Daoy (cell line): ENCODE results near the gene ZNRF1. TPM values are rescaled to one million over a fixed set of nuclear protein-coding genes. Genes with fewer than 3 reads are reported as not detected.
A peak's percentile ranks its signal among the peaks of the same experiment; 100 is the strongest.
"Not testable (repeated sequence)": the region's sequence is repeated elsewhere in the genome, so short reads cannot be mapped to it uniquely, and the experiment has no call there.

Experiments used
- DNase-seq: peaks from one replicate; pipeline ENCODE4 v3.0.0-alpha.2; 2015; ENCODE audit warnings: low read depth
- total RNA-seq: library from RNA; depleted of rRNA; stranded (reverse); fragments of >200 nt; shearing (Covaris generic); gene quantifications from 2 replicates; pipeline ENCODE4 v1.2.3, GENCODE V29; 2014

The ZNRF1 gene
- total RNA-seq, 1 experiment from 2014 or later = 21.9 TPM

DNA sequence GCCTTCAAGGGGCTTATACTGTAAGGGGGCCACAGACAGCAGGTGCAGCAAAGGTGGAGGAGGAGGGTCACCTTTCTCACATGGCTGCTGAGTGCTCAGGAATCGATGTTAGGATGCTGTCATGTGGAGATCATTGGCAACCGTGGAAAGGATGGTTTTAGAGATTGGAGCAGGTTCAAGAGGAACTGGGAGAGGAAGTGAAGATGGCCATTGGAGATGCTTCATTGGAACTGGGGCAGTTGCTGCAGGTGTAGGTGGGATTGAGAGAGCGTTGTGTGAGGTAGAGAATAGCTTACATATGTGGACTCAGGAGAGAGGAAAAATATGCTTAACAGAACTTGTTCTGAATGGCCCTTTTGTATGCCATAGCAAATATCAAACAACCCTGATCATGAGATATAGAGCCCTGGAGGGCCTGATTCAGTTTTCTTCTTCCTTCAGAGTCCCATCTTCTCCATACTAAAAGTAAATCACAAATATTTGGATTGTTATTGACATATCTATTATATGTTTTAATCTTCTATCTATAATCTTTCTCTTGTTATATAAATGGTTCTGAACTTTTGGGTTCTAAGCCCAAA is 77.0 kb downstream of the ZNRF1 start:
- DNase-seq = no peak

DNA sequence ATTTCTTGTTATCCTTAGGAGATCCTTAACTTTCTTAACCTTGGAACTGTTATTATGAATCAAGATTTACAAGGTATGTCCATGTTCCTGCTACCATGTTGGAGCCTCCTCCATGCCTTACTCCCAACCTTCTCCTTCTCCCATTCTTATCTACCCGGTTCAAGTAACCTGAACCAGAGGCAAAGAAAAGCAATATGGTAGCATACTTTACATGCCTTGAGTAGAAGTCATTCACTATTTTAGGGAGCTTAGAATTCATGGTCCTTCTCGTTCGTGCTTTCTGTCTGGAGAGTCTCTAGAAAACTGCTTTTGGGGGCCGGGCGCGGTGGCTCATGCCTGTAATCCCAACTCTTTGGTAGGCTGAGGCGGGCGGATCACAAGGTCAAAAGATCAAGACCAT is 80.1 kb downstream of the ZNRF1 start:
- no peak for DNase-seq

DNA sequence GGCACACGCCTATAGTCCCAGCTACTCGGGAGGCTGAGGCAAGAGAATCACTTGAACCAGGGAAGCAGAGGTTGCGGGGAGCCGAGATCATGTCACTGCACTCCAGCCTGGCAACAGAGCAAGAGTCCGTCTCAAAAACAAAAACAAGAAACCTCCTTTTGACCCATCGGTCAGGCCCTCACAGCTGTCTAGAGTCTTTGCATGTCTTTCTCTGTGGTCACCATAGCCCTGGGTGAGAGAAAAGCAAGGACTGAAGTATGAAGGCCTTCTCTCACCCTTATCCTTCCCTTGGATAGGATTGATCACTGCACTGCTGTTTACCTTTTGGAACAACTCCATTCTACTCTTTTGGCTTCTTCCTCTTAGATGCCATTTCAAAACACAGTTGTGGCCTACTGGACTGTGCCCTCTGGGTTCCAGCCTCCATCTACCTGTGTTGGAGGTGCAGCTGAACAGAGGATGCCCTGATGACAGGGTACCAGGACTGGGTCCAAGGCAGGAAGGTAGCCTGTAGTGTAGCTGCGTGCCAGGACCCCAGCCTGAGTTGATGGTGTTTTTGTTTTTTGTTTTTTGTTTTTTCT is 80.6 kb downstream of the ZNRF1 start:
- no peak for DNase-seq

DNA sequence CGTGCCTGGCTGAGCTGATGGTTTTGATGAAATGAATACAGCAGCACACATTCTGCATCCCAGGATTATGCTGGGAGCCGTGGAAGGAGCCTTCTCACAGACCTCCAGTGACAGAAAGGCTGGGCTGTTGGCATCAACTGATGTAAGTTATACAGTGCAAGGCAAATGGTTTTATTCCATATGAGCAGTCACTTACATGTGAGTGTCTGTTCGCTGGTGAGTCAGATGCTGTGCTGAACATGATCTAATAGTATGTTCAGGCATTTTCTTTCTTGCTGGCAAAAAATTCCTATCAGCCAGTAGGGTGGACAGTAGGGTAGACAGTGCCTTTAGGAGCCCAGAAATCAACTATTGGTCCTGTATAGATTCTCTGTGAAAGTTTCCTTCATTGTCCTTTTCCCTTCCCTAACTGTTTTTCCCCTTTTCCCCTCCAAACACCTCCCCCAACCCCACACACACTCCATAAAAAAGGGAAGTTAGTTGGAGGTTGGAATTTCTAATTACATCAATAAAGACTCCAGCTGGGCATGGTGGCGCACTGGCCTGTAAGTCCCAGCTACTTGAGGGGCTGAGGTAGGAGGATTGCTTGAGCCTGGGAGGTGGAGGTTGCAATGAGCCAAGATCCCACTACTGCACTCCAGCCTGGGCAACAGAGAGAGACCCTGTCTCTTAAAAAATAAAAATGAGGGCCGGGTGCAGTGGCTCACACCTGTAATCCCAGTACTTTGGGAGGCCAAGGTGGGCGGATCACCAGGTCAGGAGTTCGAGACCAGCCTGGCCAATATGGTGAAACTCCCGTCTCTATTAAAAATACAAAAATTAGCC is 81.6 kb downstream of the ZNRF1 start:
- peak; percentile 26 for DNase-seq

DNA sequence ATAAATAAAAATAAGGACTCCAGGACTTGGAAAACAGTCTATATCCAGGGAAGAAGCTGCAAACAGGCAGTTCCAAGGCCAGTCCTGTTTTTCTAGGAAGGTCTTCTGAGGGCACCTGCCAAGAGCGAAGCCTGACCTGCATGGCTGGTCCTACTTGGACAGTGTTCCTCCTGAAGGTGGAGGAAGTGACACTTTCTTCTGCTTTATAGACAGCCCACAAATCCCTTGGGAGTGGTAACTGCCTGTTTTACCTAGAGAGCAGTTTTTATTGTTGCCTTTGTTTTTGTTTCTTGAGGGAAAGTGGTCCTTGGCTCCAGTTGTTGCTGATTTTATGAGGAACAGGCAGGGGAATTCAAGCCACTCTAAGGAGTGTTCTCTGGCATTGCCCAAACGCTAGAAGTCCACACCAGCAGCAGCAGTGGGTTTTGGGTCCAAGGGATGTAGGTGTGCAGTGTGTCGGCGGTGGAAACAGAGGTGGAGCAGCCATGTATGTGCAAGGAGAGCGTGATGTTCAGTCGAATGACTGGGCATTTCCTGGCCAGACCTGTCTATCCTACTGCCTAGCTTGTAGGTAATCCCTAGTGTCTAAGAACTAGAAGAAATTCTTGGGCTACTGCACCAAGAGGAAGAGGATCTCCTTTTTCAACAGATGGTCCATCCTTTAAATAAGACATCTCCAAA is 82.5 kb downstream of the ZNRF1 start:
- DNase-seq = no peak

DNA sequence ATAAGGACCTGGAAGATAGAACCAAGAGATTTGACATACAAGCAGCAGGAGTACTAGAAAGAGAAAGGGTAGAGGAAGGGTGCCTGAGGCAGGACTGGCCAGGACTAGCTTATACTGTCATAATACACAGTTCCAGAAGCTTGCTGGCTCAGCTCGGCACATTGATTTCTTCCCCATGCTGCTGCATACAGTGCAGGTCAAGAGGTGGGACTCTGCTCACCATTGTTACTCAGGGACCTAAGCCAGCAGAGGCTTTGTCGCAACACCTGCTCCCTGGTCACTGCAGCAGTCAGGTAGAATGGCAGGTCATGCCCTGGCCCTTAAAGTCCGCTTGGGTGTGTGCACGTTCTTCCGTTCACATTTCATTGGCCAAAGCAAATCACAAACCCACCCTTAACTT is 85.0 kb downstream of the ZNRF1 start:
- no peak for DNase-seq

DNA sequence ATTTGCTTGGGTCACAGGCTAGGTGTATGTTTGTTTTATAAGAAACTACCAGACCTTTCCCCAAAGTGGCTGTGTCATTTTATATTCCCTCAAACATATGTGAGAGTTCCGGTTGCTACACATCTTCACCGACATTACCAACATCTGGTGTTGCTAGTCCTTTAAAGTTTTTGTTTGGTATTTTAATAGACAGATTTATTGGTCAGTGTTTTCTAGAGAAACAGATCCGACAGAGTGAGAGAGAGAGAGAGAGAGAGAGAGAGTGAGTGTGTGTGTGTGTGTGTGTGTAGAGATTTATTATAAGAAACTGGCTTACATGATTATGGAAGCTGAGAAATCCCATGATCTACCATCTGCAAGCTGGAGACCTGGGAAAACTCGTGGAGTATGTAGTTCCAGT is 86.7 kb downstream of the ZNRF1 start:
- DNase-seq = no peak

DNA sequence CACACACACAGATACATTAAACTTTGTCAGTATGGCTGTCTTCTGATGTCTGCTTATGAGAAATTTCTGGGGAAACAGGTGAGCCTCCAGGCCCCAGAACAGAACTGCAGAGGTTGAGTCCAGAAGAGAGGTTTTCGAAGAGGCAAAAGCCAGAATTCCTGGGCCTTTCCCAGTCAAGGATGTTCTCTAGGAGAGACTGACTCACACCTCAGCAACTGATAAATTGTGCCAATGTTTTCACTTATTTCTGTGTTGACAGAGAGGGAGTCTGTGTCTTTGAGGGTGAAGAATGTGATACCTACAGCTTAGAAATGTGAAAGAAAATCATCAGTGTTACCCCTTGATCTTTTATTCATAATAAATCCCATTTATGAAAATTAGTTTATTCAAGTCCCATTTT is 87.5 kb downstream of the ZNRF1 start:
- no peak for DNase-seq

DNA sequence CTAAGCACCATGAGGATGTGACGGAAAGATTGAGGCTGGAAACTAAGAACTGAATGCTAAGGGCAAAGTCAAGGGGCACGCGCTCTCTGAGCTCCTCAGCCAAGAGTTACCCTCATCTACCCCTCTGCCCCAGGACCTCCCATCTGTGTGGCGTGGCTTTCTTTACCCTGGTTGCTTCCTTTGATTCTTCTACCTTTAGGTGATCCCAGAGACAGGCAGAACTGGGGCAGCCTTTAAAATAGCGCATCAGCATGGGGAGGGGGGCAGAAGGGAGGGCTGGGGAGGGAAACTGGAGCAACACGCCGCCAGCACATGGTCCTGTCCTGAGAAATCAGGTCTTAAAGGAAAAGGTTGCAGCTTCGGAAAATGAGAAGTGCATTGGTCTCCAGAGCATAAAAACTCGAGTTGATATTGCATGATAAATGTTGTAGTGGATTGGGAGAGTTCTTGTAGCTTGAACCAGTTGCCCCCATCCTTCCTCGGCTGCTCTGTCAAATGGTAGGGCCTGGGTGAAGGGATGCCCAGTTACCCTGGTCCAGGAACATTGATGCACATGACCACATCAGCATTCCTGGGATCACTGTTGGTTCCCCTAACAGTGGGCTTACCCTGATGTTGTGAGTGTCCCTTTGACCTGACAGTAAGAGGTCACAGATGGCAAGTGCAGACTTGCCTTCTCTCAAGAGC is 88.0 kb downstream of the ZNRF1 start:
- DNase-seq = no peak

DNA sequence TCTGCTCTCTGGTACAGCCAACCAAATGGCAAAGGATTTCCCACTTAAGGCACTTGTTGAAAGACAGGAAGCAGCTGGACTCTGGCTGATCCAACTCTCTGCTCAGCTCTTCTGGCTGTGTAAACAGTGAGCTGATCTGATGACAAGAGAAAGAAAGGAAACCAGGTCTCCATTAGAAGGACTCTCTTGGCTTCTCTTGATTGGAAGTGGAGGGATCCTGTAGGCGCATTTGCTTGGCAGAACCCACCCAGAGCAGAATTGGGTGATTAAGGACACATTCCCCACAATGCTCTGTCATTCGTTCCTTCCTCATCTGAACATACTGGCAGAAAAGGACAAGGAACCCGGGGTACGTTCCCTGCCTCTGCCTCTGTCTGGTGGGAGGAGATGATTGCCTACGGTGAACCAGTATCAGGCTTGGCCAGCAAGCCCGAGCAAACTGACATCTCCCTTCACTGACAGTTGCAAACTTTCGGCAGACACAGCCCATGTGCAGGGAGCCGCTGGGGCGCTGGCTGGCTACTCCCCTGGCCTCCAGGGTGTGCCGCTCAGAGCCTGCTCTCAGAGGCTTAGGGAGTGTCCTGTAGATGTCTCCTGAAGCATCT is 88.7 kb downstream of the ZNRF1 start:
- DNase-seq = no peak

DNA sequence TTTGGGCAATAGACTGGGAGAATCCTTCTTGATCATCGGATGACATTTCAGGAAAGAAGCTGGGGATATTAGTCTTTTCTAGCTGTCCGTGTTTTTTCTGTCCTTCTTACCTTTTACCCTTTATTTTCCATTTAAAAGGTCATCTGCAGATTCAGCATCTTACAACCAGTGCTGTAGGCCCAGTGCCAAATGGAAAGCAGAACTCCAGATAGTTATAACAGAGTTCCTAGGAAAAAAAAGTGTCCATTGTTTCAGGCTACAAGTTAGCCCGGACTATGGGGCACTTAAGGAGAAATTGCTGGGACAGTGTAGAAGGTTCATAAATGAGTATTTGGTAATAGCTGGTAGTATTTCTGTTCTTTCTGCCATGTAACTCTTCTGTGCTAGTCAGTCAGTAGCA is 89.4 kb downstream of the ZNRF1 start:
- DNase-seq = no peak

DNA sequence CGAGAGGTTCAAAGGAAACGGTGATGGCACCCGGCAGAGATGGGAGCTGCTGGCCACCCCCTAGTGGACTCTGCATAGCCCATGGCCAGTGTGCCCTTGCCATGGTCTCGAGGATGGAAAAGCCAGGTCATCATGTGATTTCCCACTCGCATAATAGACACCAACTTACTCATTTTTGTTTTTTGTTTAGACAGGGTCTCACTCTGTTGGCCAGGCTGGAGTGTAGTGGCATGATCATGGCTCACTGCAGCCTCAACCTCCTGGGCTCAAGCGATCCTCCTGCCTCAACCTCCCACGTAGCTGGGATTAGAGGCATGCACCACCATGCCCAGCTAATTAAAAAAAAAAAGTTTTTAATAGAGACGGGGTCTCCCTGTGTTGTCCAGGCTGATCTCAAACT is 90.1 kb downstream of the ZNRF1 start:
- DNase-seq = no peak

DNA sequence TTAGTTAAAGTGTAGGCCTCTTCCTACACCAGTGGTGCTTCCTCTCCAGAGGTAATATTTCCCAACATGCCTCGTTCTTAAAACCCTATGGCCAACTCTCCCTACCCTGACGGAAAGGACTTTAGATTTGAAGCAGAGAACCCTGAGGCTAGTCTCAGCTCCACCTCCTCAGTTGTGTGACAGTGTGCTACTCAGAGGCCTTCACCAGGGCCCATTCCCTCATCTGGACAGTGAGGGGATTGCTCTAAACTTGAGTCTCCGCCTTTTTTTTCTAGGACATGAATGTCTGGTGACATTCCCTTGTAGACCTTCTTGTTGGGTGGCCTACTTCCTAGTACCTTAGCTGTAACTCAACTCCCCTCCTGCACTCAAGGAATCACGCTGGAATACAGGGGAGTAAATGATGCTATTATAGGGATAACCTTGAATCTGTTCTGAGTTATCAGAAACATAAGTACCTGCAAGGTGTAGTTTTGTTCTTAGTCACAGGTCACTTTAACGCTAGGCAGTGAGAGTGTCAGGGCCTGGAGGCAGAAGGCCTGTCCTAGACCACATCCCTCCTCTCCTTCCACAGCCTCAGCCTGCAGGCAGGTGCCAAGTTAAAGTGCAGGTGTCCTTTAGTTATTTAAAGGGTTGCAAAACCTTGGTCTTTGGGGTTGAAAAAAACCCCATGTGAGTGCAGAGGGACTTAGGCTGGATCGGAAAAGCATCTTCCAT is 90.8 kb downstream of the ZNRF1 start:
- no peak for DNase-seq

DNA sequence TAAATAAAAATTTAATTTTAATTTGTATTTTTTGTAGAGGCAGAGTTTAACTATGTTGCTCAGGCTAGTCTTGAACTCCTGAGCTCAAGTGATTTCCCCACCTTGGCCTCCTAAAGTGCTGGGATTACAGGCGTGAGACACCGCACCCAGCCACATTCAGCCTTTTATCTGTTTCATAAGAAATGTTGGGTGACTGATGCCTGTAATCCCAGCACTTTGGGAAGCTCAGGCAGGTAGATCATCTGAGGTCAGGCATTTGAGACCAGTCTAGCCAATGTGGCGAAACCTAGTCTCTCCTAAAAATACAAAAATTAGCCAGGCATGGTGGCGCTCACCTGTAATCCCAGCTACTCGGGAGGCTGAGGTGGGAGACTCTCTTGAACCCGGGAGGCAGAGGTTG is 92.1 kb downstream of the ZNRF1 start:
- DNase-seq = not testable (repeated sequence)

DNA sequence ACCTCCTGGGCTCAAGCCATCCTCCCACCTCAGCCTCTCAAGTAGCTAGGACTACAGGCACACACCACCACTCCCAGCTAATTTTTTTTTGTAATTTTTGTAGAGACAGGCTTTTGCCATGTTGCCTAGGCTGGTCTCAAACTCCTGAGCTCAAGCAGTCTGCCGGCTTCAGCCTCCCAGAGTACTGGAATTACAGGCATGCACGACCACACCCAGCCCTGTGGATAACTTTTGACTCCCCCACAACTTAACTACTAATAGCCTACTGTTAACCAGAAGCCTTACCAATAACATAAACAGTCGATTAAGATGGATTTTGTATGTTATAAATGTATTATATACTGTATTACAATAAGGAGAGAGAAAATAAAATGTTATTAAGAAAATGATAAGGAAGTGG is 92.8 kb downstream of the ZNRF1 start:
- not testable (repeated sequence) for DNase-seq

DNA sequence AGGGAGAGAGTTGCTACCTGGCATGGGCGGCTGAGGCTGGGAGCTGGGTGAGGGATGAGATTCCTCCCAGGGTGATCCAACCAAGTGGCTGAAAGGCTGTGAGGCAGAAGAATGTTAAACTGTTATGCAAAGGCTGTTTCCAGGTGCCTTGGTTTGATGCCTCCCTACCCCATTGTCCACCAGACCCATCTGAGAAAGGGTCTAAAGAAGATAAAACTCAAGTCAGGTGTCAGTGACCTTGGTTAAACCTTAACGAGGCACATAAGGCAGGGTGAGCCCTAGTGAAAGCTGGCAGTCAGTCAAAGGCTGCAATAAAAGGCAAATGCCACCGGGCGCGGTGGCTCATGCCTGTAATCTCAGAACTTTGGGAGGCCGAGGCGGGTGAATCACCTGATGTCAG is 94.0 kb downstream of the ZNRF1 start:
- no peak for DNase-seq

DNA sequence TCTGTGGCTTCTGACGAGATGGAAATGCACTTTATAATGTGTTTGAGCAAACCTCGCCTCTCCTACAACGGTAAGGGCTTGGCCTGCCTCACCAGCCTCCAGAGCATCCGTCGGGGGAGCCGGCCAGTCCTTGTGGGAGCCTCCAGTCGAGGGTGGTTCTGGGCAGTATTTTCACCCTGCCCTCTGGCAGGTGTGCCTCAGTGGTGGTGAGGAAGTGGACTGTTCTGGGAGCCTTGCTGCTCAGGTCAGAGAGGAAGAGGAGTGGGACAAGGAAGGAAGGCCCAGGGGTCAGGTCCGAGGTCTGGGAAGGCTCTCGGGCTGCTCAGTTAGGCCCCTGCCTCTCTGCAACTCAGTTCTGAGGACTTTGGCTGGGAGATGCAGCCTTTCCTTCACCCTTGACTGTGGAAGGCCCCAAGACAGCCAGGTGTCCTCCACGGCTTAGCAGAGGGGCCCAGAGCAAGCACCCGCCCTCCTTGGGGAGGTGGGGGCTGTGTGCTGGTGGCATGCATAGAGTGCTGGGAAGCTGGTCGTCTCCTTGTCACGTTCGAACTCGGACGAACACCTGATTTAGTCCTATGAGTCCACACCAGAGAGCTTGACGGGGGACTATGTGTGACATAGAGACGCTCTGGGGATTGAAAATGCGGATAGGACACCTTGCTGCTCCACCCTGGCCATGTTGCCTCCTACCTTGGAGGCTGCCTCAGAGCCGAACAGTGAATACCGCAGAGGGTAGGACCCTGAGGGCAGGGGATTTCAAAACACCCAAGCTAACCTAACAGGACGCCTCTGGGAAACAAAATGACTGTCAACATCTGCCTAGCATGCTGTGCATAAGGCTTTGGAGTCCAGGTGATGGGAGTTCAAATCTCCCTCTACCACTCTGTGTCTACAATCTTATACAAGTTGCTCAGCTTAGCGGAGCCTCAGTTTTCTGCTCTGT is 95.0 kb downstream of the ZNRF1 start:
- no peak for DNase-seq

DNA sequence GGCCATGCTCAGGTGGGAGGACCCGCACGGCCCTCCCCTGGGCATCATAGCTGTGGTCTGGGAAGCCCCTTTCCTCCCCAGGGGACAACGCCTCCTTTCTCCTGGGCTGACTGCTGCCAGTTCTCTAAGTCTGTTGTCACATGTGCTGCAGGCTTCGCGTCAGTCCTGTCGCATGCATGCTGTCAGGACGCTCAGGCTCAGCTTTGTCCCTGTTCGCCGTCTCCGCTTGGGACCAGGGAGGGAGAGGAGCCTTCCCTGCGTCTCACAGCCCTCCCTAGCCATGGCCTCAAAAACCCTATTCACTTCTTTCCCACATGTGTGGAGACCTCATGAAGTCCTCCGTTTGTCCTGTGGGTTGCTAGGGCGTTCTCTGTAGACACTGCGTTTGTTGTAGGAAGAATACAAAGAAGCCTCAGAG is 96.4 kb downstream of the ZNRF1 start:
- no peak for DNase-seq

DNA sequence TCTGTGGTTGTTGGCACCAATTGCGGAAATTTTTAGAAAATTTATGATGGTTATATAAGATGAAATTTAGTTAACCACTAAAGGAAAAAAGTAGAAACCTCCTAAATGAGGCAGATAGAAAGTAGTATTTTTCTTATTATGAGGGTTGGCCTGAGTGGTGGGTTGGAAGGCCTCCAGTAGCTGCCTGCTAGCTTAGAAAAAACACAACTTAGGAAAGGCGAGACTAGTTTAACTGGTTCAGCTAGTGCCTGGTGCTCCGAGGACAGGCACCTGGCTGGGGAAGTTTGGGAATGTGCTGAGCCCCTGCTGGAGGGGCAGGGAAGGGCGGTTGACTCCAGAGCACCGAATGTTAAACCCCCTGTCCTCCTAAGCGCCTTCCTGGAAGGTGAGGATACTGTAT is 97.8 kb downstream of the ZNRF1 start:
- DNase-seq = no peak
